Kasumi-1 (cell line): ENCODE data around the gene CRIP1.

Source experiments
- DNase-seq, 2 experiments: peaks; one replicate each; lab custom pipeline; 2025; lab: John Stamatoyannopoulos, UW

CRIP1 gene

GRCh38 chr14:105533391-105533790, 46.7 kb downstream of the CRIP1 start:
- no peak for DNase-seq

- DNase-seq = no peak
These were observed 47.3 kb downstream of the CRIP1 start for GRCh38 chr14:105533811-105534498.

DNA sequence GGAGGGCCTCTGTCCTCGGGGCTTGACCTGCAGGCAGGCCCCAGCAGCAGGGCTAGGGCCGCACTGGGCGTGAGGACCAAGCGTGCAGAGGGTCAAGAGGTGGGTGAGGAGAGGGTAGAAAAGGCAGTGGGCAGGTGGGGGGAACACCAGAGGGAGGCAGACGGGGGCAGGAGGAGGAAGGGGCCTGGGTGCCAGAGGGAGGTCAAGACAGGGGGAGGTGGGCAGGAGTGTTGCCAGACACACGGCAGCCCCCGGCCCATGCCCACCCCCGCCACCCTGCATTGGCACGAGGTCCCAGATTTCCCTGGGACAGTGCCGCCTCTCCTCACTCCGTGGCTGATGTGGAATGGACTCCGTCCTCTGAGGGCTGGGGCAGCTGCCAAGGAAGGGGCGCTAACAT, 47.9 kb downstream of the CRIP1 start:
- no peak for DNase-seq

- DNase-seq = no peak
These were observed 49.4 kb downstream of the CRIP1 start for GRCh38 chr14:105536051-105536450.

- DNase-seq = no peak
These were observed 50.2 kb downstream of the CRIP1 start for GRCh38 chr14:105536691-105537579.

GRCh38 chr14:105537580-105538474, 51.1 kb downstream of the CRIP1 start:
- peak in 1 of 2 experiments; percentile 24 for DNase-seq
